ENCODE data around the gene EIF3J. TPM values are rescaled to one million over a fixed set of nuclear protein-coding genes. Genes with fewer than 3 reads are reported as not detected.

Gene EIF3J
- total and polyA plus RNA-seq, 2 of the 4 experiments (the other 2 are of a cell fraction): 51.6 to 59.9 TPM

DNA sequence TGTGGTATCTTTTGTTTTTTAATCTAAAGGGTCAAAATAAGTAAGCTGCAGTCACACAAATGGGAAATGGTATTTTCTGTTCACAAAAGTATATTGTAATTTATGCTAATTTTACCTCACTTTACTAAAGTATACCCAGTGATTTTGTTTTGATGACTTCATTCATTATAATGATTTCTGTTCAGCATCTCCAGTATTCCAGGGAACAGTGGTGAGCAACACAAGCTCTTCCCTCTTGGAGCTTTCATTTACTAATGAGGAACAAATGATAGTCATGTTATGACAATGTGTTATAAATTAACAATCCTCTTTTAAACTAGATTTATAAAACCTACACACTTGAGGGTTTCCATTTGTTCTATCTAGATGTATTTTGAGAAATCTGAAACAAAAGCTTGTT lies 20.5 kb upstream of the EIF3J start:
- H3K4me1 ChIP-seq (ENCODE audit: control insufficient read depth, insufficient read depth, low read length): no peaks in the 10 kb centered on the region
- H4K91ac ChIP-seq (ENCODE audit: insufficient read depth, low read depth, low read length): no peak overlapping the region
- dilution Hi-C loops (cut with HindIII; ENCODE audit: low sequenced_read_pairs, unreplicated experiment) (no loop called here), intact Hi-C loops (cut with micrococcal nuclease) (no loop called here), in situ Hi-C loops (cut with MboI; ENCODE audit: low sequenced_read_pairs) (no loop called here)
- no peak overlapping the region for H4K8ac ChIP-seq (ENCODE audit: low read depth in 2 of 2, low read length in 2 of 2)
- no peak overlapping the region for H3K9ac ChIP-seq (ENCODE audit: low read depth, low read length)
- no peaks in the 10 kb centered on the region for H3K27me3 ChIP-seq (ENCODE audit: control insufficient read depth, insufficient read depth, low read length)
- H3K4ac ChIP-seq (ENCODE audit: low read depth, low read length): no peak overlapping the region
- no peak overlapping the region for H3K4me2 ChIP-seq (ENCODE audit: low read depth, low read length)
- no peak overlapping the region for H3K14ac ChIP-seq (replicated peaks; ENCODE audit: low read depth, low read length)
- no TSS peak for BruUV-seq (replicated peaks)
- CTCF ChIA-PET: interaction anchor here (1.1 kb wide), 1 partner anchor 15 kb away, joined by 3 read pairs; no protein-coding TSS in a partner anchor
- H3K56ac ChIP-seq (ENCODE audit: extremely low read depth, insufficient read depth, low read length): no peak overlapping the region
- ATAC-seq (ENCODE audit: low read depth) (no peak), DNase-seq (no peak)
- H3K79me1 ChIP-seq (ENCODE audit: low read depth in 1 of 2, low read length in 2 of 2): peaks cover 7 to 16% of the 10 kb centered on the region in 2 experiments
- H3K9me3 ChIP-seq (ENCODE audit: control insufficient read depth, insufficient read depth, low read length): no peaks in the 10 kb centered on the region
- no peaks in the 10 kb centered on the region for H4K20me1 ChIP-seq (ENCODE audit: insufficient read depth, low read length)
- H2BK15ac ChIP-seq (ENCODE audit: low read depth, low read length): no peak overlapping the region
- no peak overlapping the region for H2BK5ac ChIP-seq (ENCODE audit: low read depth, low read length, poor library complexity, severe bottlenecking)
- H4K5ac ChIP-seq (ENCODE audit: low read depth, low read length): no peak overlapping the region
- peaks cover 3% of the 10 kb centered on the region; the same call in 1 of the 2 replicates for H3K9me1 ChIP-seq (ENCODE audit: insufficient read depth, low read length)
- H3K23ac ChIP-seq (ENCODE audit: low read depth, low read length): no peak overlapping the region
- no peak for TF ChIP-seq RCOR1 (IDR thresholded peaks at IDR 0.05; ENCODE audit: insufficient replicate concordance, low read length)
- TF ChIP-seq, protein P1, sequence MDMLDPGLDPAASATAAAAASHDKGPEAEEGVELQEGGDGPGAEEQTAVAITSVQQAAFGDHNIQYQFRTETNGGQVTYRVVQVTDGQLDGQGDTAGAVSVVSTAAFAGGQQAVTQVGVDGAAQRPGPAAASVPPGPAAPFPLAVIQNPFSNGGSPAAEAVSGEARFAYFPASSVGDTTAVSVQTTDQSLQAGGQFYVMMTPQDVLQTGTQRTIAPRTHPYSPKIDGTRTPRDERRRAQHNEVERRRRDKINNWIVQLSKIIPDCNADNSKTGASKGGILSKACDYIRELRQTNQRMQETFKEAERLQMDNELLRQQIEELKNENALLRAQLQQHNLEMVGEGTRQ (IDR thresholded peaks at IDR 0.05; ENCODE audit: low read depth, low read length): no peak
- no peak for TF ChIP-seq NFE2L2 (IDR thresholded peaks at IDR 0.05; ENCODE audit: low read depth, low read length)
- peaks cover 18% of the 10 kb centered on the region for H3K36me3 ChIP-seq (ENCODE audit: control insufficient read depth, insufficient read depth, low read length)
- H2AK9ac ChIP-seq (replicated peaks; ENCODE audit: low read depth, low read length, poor library complexity): no peak overlapping the region
- H2AK5ac ChIP-seq (ENCODE audit: low read depth, low read length): no peak overlapping the region
- H2BK120ac ChIP-seq (ENCODE audit: low read depth, low read length): no peak overlapping the region
- H2BK20ac ChIP-seq (ENCODE audit: low read depth, low read length): no peak overlapping the region
- no peak overlapping the region for H3K4me3 ChIP-seq (ENCODE audit: insufficient read depth, low read depth, low read length)
- no peak overlapping the region for H2AFZ ChIP-seq (replicated peaks; ENCODE audit: low read length, poor library complexity)
- no peak overlapping the region for H3K18ac ChIP-seq (ENCODE audit: low read depth, low read length)
- H3K27ac ChIP-seq (ENCODE audit: insufficient read depth, low read length): no peak overlapping the region
- POLR2A ChIA-PET (ENCODE audit: unreplicated experiment): no interaction called here
